OCI-LY1 (cell line): ENCODE data around the gene ZNF22.

Experiments
- H2AFZ ChIP-seq: fragments of 200-600 bp; sonication (generic), shearing (Covaris generic); 2 replicates; pipeline ENCODE4 v1.6.0; 2014; ENCODE audit warnings: antibody characterized with exemption, mild to moderate bottlenecking, low read length
- H3F3A ChIP-seq: fragments of 200-600 bp; sonication (generic), shearing (Covaris generic); 2 replicates; pipeline ENCODE4 v1.6.0; 2014; ENCODE audit warnings: mild to moderate bottlenecking, antibody characterized with exemption, low read length, moderate library complexity; ENCODE audit not compliant: insufficient read depth
- H3K27ac ChIP-seq: fragments of 200-600 bp; sonication (generic); 2 replicates; pipeline ENCODE4 v1.5.1; 2014; ENCODE audit warnings: low read length, mixed run types, mild to moderate bottlenecking, low read depth; ENCODE audit not compliant: poor library complexity, severe bottlenecking
- H3K27me3 ChIP-seq: fragments of 200-600 bp; sonication (generic); 2 replicates; pipeline ENCODE4 v1.6.0; 2014; ENCODE audit warnings: antibody characterized with exemption, mild to moderate bottlenecking, low read length, moderate library complexity; ENCODE audit not compliant: insufficient read depth
- H3K36me3 ChIP-seq: fragments of 200-600 bp; sonication (generic); 2 replicates; pipeline ENCODE4 v1.6.1; 2014; ENCODE audit warnings: mild to moderate bottlenecking, antibody characterized with exemption, low read length, moderate library complexity, mixed read lengths; ENCODE audit not compliant: insufficient read depth
- H3K4me1 ChIP-seq: fragments of 200-600 bp; sonication (generic); 2 replicates; pipeline ENCODE4 v1.5.1; 2014; ENCODE audit warnings: mild to moderate bottlenecking, low read length, moderate library complexity; ENCODE audit not compliant: insufficient read depth, severe bottlenecking
- H3K4me2 ChIP-seq: fragments of 200-600 bp; sonication (generic), shearing (Covaris generic); 2 replicates; pipeline ENCODE4 v1.6.1; 2014; ENCODE audit warnings: low read length
- H3K4me3 ChIP-seq: fragments of 200-600 bp; sonication (generic); 2 replicates; pipeline ENCODE4 v1.5.1; 2014; ENCODE audit warnings: low read length, low read depth, mild to moderate bottlenecking, mixed read lengths; ENCODE audit not compliant: poor library complexity, severe bottlenecking
- H3K79me2 ChIP-seq: fragments of 200-600 bp; shearing (Covaris generic); 2 replicates; pipeline ENCODE4 v1.6.1; 2016; ENCODE audit warnings: mixed run types, low read length, mixed read lengths; ENCODE audit not compliant: insufficient read depth
- H3K9ac ChIP-seq: fragments of 200-600 bp; sonication (generic), shearing (Covaris generic); 2 replicates; pipeline ENCODE4 v1.6.1; 2014; ENCODE audit warnings: mild to moderate bottlenecking, low read length, mixed read lengths
- H3K9me2 ChIP-seq: fragments of 200-600 bp; sonication (generic), shearing (Covaris generic); 2 replicates; pipeline ENCODE4 v1.6.1; 2014; ENCODE audit warnings: low read depth, mild to moderate bottlenecking, low read length, mixed read lengths
- H3K9me3 ChIP-seq: fragments of 200-600 bp; shearing (Covaris generic); 2 replicates; pipeline ENCODE4 v1.6.1; 2014; ENCODE audit warnings: low read length, mixed read lengths
- H4K20me1 ChIP-seq: fragments of 200-600 bp; sonication (generic), shearing (Covaris generic); 2 replicates; pipeline ENCODE4 v1.6.0; 2016; ENCODE audit warnings: mild to moderate bottlenecking, low read length; ENCODE audit not compliant: insufficient read depth
- CTCF ChIP-seq: fragments of 200-600 bp; sonication (generic), shearing (Covaris generic); IDR thresholded peaks from 2 replicates; pipeline ENCODE4 v1.5.1; 2017; ENCODE audit warnings: mild to moderate bottlenecking, antibody characterized with exemption, low read length, moderate library complexity, mixed read lengths
- EZH2 ChIP-seq: fragments of 200-600 bp; sonication (generic), shearing (Covaris generic); IDR thresholded peaks from 2 replicates; pipeline ENCODE4 v1.8.0; 2017; ENCODE audit warnings: borderline replicate concordance, mixed run types, mild to moderate bottlenecking, antibody characterized with exemption, low read length, moderate library complexity, mixed read lengths

Gene ZNF22

GRCh38 chr10:44976352-44977198 is 24.1 kb upstream of the ZNF22 start:
- no peaks in the 10 kb centered on the region for H3K9me3 ChIP-seq
- no peak overlapping the region for H3K27ac ChIP-seq
- no peaks in the 10 kb centered on the region for H3K79me2 ChIP-seq
- H3K27me3 ChIP-seq, result peaks cover 3% of the 10 kb centered on the region; the same call in 1 of the 2 replicates
- no peak overlapping the region for H3K4me2 ChIP-seq
- peaks cover 15% of the 10 kb centered on the region for H3K4me1 ChIP-seq
- H4K20me1 ChIP-seq, result no peaks in the 10 kb centered on the region
- no peaks in the 10 kb centered on the region for H3F3A ChIP-seq
- H3K36me3 ChIP-seq, result no peaks in the 10 kb centered on the region
- H3K9ac ChIP-seq, result no peak overlapping the region
- no peak overlapping the region for H2AFZ ChIP-seq
- no peaks in the 10 kb centered on the region for H3K9me2 ChIP-seq
- TF ChIP-seq CTCF (no peak), EZH2 (no peak)
- no peak overlapping the region for H3K4me3 ChIP-seq

GRCh38 chr10:44977287-44978212 is 23.2 kb upstream of the ZNF22 start:
- H3K9me2 ChIP-seq, result no peaks in the 10 kb centered on the region
- peaks cover 3% of the 10 kb centered on the region; the same call in 1 of the 2 replicates for H3K27me3 ChIP-seq
- H3K9ac ChIP-seq, result no peak overlapping the region
- H4K20me1 ChIP-seq, result no peaks in the 10 kb centered on the region
- H3K79me2 ChIP-seq, result no peaks in the 10 kb centered on the region
- H3K4me2 ChIP-seq, result no peak overlapping the region
- no peak overlapping the region for H2AFZ ChIP-seq
- no peaks in the 10 kb centered on the region for H3K36me3 ChIP-seq
- TF ChIP-seq CTCF (no peak), EZH2 (no peak)
- no peaks in the 10 kb centered on the region for H3K9me3 ChIP-seq
- H3K4me3 ChIP-seq, result no peak overlapping the region
- no peaks in the 10 kb centered on the region for H3F3A ChIP-seq
- peaks cover 15% of the 10 kb centered on the region for H3K4me1 ChIP-seq
- no peak overlapping the region for H3K27ac ChIP-seq

GRCh38 chr10:44978213-44978569 is 22.5 kb upstream of the ZNF22 start:
- no peak overlapping the region for H3K4me2 ChIP-seq
- no peaks in the 10 kb centered on the region for H3K79me2 ChIP-seq
- peaks cover 15% of the 10 kb centered on the region for H3K4me1 ChIP-seq
- H3F3A ChIP-seq, result no peaks in the 10 kb centered on the region
- H3K4me3 ChIP-seq, result no peak overlapping the region
- H3K36me3 ChIP-seq, result no peaks in the 10 kb centered on the region
- H2AFZ ChIP-seq, result no peak overlapping the region
- no peak overlapping the region for H3K9ac ChIP-seq
- no peaks in the 10 kb centered on the region for H4K20me1 ChIP-seq
- H3K9me2 ChIP-seq, result no peaks in the 10 kb centered on the region
- no peaks in the 10 kb centered on the region for H3K9me3 ChIP-seq
- TF ChIP-seq CTCF, result no peak
- TF ChIP-seq EZH2, result no peak
- H3K27me3 ChIP-seq, result peaks cover 3% of the 10 kb centered on the region; the same call in 1 of the 2 replicates
- H3K27ac ChIP-seq, result no peak overlapping the region
